K562 (cell line): ENCODE results near the gene MAGI1. TPM values are rescaled to one million over a fixed set of nuclear protein-coding genes. Genes with fewer than 3 reads are reported as not detected.

Experiments
- BACH1 ChIP-seq: fragments of 200-800 bp; sonication (Bioruptor generic); IDR thresholded peaks from 2 replicates; pipeline ENCODE4 v1.6.1; 2016; ENCODE audit warnings: missing genetic modification characterization, missing compliant biosample characterization
- BRCA1 ChIP-seq, 2 experiments: fragments of 450-650 bp in 1 of 2; sonication (generic) in 1 of 2; formaldehyde crosslinking in 1 of 2; IDR thresholded peaks; 2 replicates each; pipeline versions ENCODE4 v1.5.0 to v1.6.1; 2017 to 2020; ENCODE audit warnings: mild to moderate bottlenecking in 1 of 2, missing genetic modification reagents in 1 of 2
- ETV6 ChIP-seq, 3 experiments: fragments of 150-350 bp in 1 of 3; sonication (generic) in 1 of 3; formaldehyde crosslinking in 1 of 3; IDR thresholded peaks; 2 replicates each; pipeline versions ENCODE4 v1.6.1 to v1.8.0; 2014 to 2022; ENCODE audit warnings: borderline replicate concordance in 2 of 3, low read depth in 2 of 3, antibody characterized with exemption in 1 of 3, low read length in 1 of 3, mild to moderate bottlenecking in 1 of 3, missing genetic modification reagents in 1 of 3
- FOXP1 ChIP-seq: sonication (generic); formaldehyde crosslinking; IDR thresholded peaks from 2 replicates; pipeline ENCODE4 v1.8.0; 2022; ENCODE audit warnings: mild to moderate bottlenecking, missing genetic modification reagents
- NCOR1 ChIP-seq: fragments of 450-650 bp; IDR thresholded peaks from 2 replicates; pipeline ENCODE4 v1.6.1; 2016; ENCODE audit warnings: mild to moderate bottlenecking, moderate library complexity
- NR1H2 ChIP-seq: sonication (generic); formaldehyde crosslinking; IDR thresholded peaks from 2 replicates; pipeline ENCODE4 v1.4.0; 2020; ENCODE audit warnings: mild to moderate bottlenecking, missing genetic modification reagents
- POLR2AphosphoS2 ChIP-seq: IDR thresholded peaks from 2 replicates; pipeline ENCODE4 v1.6.1; 2012; ENCODE audit warnings: low read length, improper control_type of control experiment
- POLR2AphosphoS5 ChIP-seq: IDR thresholded peaks from 2 replicates; pipeline ENCODE4 v1.6.1; 2011; ENCODE audit warnings: mild to moderate bottlenecking, low read depth, low read length, moderate library complexity; ENCODE audit not compliant: control insufficient read depth, insufficient read depth
- PRPF4 ChIP-seq: fragments of 200-400 bp; formaldehyde crosslinking; IDR thresholded peaks from one replicate; pipeline ENCODE4 v1.6.1; 2017; ENCODE audit warnings: low read length, low read depth, mild to moderate bottlenecking; ENCODE audit not compliant: insufficient read depth, poor library complexity, severe bottlenecking
- SNRNP70 ChIP-seq: fragments of 200-400 bp; formaldehyde crosslinking; optimal IDR thresholded peaks from 2 replicates; pipeline ENCODE3; 2017; ENCODE audit warnings: low read depth, low read length
- TEAD4 ChIP-seq, 2 experiments: sonication (generic) in 1 of 2; formaldehyde crosslinking in 1 of 2; IDR thresholded peaks; 2 replicates each; pipeline versions ENCODE4 v1.6.1 to v1.8.0; 2012 to 2022; ENCODE audit warnings: borderline replicate concordance in 1 of 2, inconsistent platforms in 1 of 2, low read length in 1 of 2, mild to moderate bottlenecking in 1 of 2, missing genetic modification reagents in 1 of 2
- ZNF134 ChIP-seq: fragments of 250-450 bp; sonication (Bioruptor Pico); conservative IDR thresholded peaks from 2 replicates; pipeline ENCODE4 v1.4.0; 2020
- ZNF347 ChIP-seq: fragments of 450-650 bp; formaldehyde crosslinking; IDR thresholded peaks from 2 replicates; pipeline ENCODE4 v1.4.0; 2020; ENCODE audit warnings: low read depth, mild to moderate bottlenecking, moderate library complexity
- ZNF431 ChIP-seq: sonication (generic); formaldehyde crosslinking; IDR thresholded peaks from 2 replicates; pipeline ENCODE4 v1.8.0; 2022; ENCODE audit warnings: mild to moderate bottlenecking, missing genetic modification reagents
- ZNF436 ChIP-seq: fragments of 250-450, 450-650 bp; sonication (Bioruptor Pico); formaldehyde crosslinking; IDR thresholded peaks from 2 replicates; pipeline ENCODE4 v1.7.0; 2020; ENCODE audit warnings: mild to moderate bottlenecking
- ZNF644 ChIP-seq: fragments of 200-800 bp; sonication (Bioruptor generic); IDR thresholded peaks from 2 replicates; pipeline ENCODE4 v1.6.1; 2016; ENCODE audit warnings: low read depth, missing genetic modification characterization, missing compliant biosample characterization
- ZNF76 ChIP-seq: fragments of 250-450 bp; sonication (Bioruptor Pico); IDR thresholded peaks from 2 replicates; pipeline ENCODE4 v1.4.0; 2020; ENCODE audit warnings: mild to moderate bottlenecking, moderate library complexity, borderline replicate concordance
- polyA plus RNA-seq, 8 experiments: library from polyadenylated mRNA; depleted of rRNA in 4 of 8; stranded (reverse) in 5 of 8; unstranded in 3 of 8; fragments of >200 nt; fragmentation: Nextera tagmentation in 2 of 8; fragmentation: Illumina TruSeq in 1 of 8; extraction: Ambion mirVana in 2 of 8; extraction: Trizol in 1 of 8; gene quantifications; 2 replicates each; pipeline versions ENCODE4 v1.2.1 to v1.2.3, GENCODE V29; 2011 to 2014; ENCODE audit warnings: inconsistent platforms in 1 of 8, missing spikeins in 1 of 8
- total RNA-seq, 7 experiments: library from RNA; depleted of rRNA in 6 of 7; stranded (reverse); fragments of >200 nt in 6 of 7; fragmentation: Illumina TruSeq in 2 of 7; extraction: Trizol in 2 of 7; gene quantifications; 2 replicates each; pipeline versions ENCODE4 v1.2.1 to v1.2.3, GENCODE V29; 2011 to 2021; ENCODE audit warnings: low replicate concordance in 1 of 7
- TF ChIP-seq, protein P1 (sequence below): fragments of 250-450 bp; sonication (Bioruptor Pico); IDR thresholded peaks from 2 replicates; pipeline ENCODE4 v1.4.0; 2020; ENCODE audit warnings: mild to moderate bottlenecking
- TF ChIP-seq, protein P2 (sequence below): sonication (generic); formaldehyde crosslinking; IDR thresholded peaks from 2 replicates; pipeline ENCODE4 v1.8.1; 2022; ENCODE audit warnings: missing genetic modification reagents
- TF ChIP-seq, protein P3 (sequence below), 2 experiments: fragments of 250-450 bp in 1 of 2; fragments of 450-650 bp in 1 of 2; sonication (Bioruptor Pico) in 1 of 2; IDR thresholded peaks; 2 replicates each; pipeline versions ENCODE4 v1.6.1 to v1.8.0; 2016 to 2021; ENCODE audit warnings: mild to moderate bottlenecking in 2 of 2, moderate library complexity in 2 of 2, missing compliant biosample characterization in 1 of 2, missing genetic modification characterization in 1 of 2

MAGI1 gene
- total and polyA plus RNA-seq, 9 of the 15 experiments (the other 6 are each of a cell fraction or from before 2014, with no cell fraction given), result 7.8 to 59.4 (median 43.2) TPM

DNA sequence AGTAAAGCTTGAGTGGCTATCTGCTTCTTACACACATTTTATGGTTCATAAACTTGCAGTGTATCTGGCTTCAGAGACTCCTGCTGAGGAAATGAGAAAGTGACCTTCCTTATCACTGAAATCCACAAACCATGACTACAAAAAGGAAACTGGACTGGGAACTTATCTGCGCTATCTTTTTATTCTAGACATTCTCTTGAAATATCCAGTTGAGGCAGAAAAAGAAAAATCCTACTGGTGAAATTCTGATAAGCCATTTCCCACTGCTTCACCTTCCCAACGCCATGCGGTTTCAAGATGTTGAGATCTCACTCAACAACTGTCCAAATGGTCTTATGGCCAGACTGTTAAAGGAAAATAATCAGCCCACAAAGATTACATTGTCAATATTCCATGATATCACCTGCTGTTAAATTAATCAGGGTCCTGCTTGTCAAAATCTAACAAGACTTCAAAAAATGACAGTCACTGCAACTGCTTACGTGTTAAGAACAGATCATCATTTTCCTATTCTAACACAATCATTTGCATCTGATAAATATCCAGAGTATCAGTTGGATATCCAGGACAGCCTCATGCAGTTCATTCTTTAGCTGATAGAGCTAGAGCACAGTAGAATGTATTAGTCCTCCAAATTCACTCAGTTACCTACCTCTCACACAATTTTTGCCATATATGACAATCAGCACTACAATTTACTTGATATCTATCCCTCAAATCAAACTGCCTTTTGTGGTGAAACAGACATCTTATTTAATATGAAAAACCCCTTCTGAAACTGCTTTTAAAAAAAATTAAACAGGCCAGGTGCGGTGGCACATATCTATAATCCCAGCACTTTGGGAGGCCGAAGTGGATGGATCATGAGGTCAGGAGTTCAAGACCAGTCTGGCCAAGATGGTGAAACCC is 538.1 kb downstream of the MAGI1 start (continued):
- TF ChIP-seq, protein P1, sequence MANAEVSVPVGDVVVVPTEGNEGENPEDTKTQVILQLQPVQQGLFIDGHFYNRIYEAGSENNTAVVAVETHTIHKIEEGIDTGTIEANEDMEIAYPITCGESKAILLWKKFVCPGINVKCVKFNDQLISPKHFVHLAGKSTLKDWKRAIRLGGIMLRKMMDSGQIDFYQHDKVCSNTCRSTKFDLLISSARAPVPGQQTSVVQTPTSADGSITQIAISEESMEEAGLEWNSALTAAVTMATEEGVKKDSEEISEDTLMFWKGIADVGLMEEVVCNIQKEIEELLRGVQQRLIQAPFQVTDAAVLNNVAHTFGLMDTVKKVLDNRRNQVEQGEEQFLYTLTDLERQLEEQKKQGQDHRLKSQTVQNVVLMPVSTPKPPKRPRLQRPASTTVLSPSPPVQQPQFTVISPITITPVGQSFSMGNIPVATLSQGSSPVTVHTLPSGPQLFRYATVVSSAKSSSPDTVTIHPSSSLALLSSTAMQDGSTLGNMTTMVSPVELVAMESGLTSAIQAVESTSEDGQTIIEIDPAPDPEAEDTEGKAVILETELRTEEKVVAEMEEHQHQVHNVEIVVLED, result no peak
- TF ChIP-seq NCOR1, result peak; percentile 96
- no peak for TF ChIP-seq PRPF4
- TF ChIP-seq, protein P2, sequence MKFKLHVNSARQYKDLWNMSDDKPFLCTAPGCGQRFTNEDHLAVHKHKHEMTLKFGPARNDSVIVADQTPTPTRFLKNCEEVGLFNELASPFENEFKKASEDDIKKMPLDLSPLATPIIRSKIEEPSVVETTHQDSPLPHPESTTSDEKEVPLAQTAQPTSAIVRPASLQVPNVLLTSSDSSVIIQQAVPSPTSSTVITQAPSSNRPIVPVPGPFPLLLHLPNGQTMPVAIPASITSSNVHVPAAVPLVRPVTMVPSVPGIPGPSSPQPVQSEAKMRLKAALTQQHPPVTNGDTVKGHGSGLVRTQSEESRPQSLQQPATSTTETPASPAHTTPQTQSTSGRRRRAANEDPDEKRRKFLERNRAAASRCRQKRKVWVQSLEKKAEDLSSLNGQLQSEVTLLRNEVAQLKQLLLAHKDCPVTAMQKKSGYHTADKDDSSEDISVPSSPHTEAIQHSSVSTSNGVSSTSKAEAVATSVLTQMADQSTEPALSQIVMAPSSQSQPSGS (CRISPR knock-in tag), result no peak
- TF ChIP-seq ZNF347, result no peak
- no peak for TF ChIP-seq BACH1 (tag)
- no peak for TF ChIP-seq POLR2AphosphoS2
- no peak for TF ChIP-seq ZNF431 (CRISPR knock-in tag)
- no peak for TF ChIP-seq ZNF436
- no peak for TF ChIP-seq NR1H2 (CRISPR knock-in tag)
- peak; percentile 74; the same call in 1 of the 2 replicates for TF ChIP-seq POLR2AphosphoS5
- TF ChIP-seq TEAD4 (IDR thresholded peaks at IDR 0.05; ENCODE audit: low read length), result peak; percentile 98
- TF ChIP-seq TEAD4 (CRISPR knock-in tag; IDR thresholded peaks at IDR 0.05; ENCODE audit: borderline replicate concordance), result no peak
- TF ChIP-seq, protein P3, sequence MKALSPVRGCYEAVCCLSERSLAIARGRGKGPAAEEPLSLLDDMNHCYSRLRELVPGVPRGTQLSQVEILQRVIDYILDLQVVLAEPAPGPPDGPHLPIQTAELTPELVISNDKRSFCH (CRISPR knock-in tag; IDR thresholded peaks at IDR 0.05), result no peak
- TF ChIP-seq, protein P3 (tag; IDR thresholded peaks at IDR 0.05), result 0 out of 2 replicates have a peak, but pooled peaks have one; percentile 58
- TF ChIP-seq ZNF644 (tag), result 0 out of 2 replicates have a peak, but pooled peaks have one; percentile 38
- TF ChIP-seq SNRNP70, result no peak
- TF ChIP-seq BRCA1 (IDR thresholded peaks at IDR 0.05), result no peak
- no peak for TF ChIP-seq BRCA1 (CRISPR knock-in tag; IDR thresholded peaks at IDR 0.05)
- TF ChIP-seq ZNF134, result 0 out of 2 replicates have a peak, but pooled peaks have one; percentile 33
- TF ChIP-seq ETV6 (IDR thresholded peaks at IDR 0.05; ENCODE audit: borderline replicate concordance in 1 of 2, low read depth in 2 of 2, low read length in 1 of 2), result no peak
- TF ChIP-seq ETV6 (CRISPR knock-in tag; IDR thresholded peaks at IDR 0.05; ENCODE audit: borderline replicate concordance), result no peak
- no peak for TF ChIP-seq ZNF76 (CRISPR knock-in tag)
- TF ChIP-seq FOXP1 (CRISPR knock-in tag), result no peak
